Endothelial cell of umbilical vein (primary cell): Measurements from ENCODE around the gene PLXNB2. TPM values are rescaled to one million over a fixed set of nuclear protein-coding genes. Genes with fewer than 3 reads are reported as not detected.

Source experiments
- BruUV-seq: library from RNA; stranded (reverse); fragments of 400-500 nt; replicated peaks from 2 replicates; lab custom pipeline; 2021; lab: Mats Ljungman, UMichigan
- CTCF ChIA-PET: fragments of 300-600, 350-600 bp; sonication (Branson Sonifier 250); formaldehyde crosslinking; loops from one replicate; lab custom pipeline; 2021; ENCODE audit warnings: antibody characterized with exemption, inconsistent platforms; lab: Charles Lee
- POLR2A ChIA-PET: fragments of 300-600, 350-600 bp; sonication (Branson Sonifier 250); formaldehyde crosslinking; loops from one replicate; lab custom pipeline; 2021; ENCODE audit warnings: antibody characterized with exemption, inconsistent platforms; lab: Charles Lee
- DNase-seq: peaks from one replicate; pipeline ENCODE4 v3.0.0-alpha.2; 2011; ENCODE audit warnings: low read depth, low spot score
- FAIRE-seq: peaks from 2 replicates; lab custom pipeline; 2011; peaks lifted over from hg19 to GRCh38; lab: Jason Lieb, UNC
- H2AFZ ChIP-seq: 2 replicates; pipeline ENCODE4 v1.6.0; 2012; ENCODE audit warnings: low read depth, low read length, control low read depth, inconsistent platforms
- H3K27ac ChIP-seq: 2 replicates; pipeline ENCODE4 v1.5.1; 2011; ENCODE audit warnings: low read depth, mild to moderate bottlenecking, control low read depth, low read length, moderate library complexity; ENCODE audit not compliant: insufficient read depth
- H3K27me3 ChIP-seq, 2 experiments: 2 replicates each; pipeline versions ENCODE4 v1.6.0 to v1.6.1; 2011; ENCODE audit warnings: low read length in 2 of 2, mixed read lengths in 1 of 2; ENCODE audit not compliant: control insufficient read depth in 2 of 2, insufficient read depth in 2 of 2
- H3K36me3 ChIP-seq, 2 experiments: 2 replicates in 1 of 2; 3 replicates in 1 of 2; pipeline ENCODE4 v1.5.1; 2011; ENCODE audit warnings: low read length in 2 of 2, mild to moderate bottlenecking in 1 of 2, moderate library complexity in 1 of 2; ENCODE audit not compliant: control insufficient read depth in 2 of 2, insufficient read depth in 2 of 2; ENCODE audit errors: extremely low read depth in 1 of 2
- H3K4me1 ChIP-seq: 3 replicates; pipeline ENCODE4 v1.5.1; 2011; ENCODE audit warnings: mild to moderate bottlenecking, low read length; ENCODE audit not compliant: control insufficient read depth, insufficient read depth; ENCODE audit errors: extremely low read depth
- H3K4me2 ChIP-seq: 2 replicates; pipeline ENCODE4 v1.6.1; 2011; ENCODE audit warnings: low read length, control low read depth, mixed read lengths; ENCODE audit not compliant: insufficient read depth
- H3K4me3 ChIP-seq, 3 experiments: fragments of 200-600 bp in 1 of 3; sonication (generic), shearing (Covaris generic) in 1 of 3; replicated peaks in 1 of 3; 2 replicates each; pipeline ENCODE4 v1.5.1; 2011 to 2016; ENCODE audit warnings: control low read depth in 3 of 3, low read length in 3 of 3, mild to moderate bottlenecking in 2 of 3, inconsistent platforms in 1 of 3, low read depth in 1 of 3, moderate library complexity in 1 of 3; ENCODE audit not compliant: insufficient read depth in 1 of 3
- H3K79me2 ChIP-seq: 2 replicates; pipeline ENCODE4 v1.6.0; 2012; ENCODE audit warnings: low read length, inconsistent platforms; ENCODE audit not compliant: control insufficient read depth, insufficient read depth
- H3K9ac ChIP-seq: replicated peaks from 2 replicates; pipeline ENCODE3; 2011; ENCODE audit warnings: low read length, control low read depth; ENCODE audit not compliant: insufficient read depth; ENCODE audit errors: extremely low read depth
- H3K9me1 ChIP-seq: replicated peaks from 3 replicates; pipeline ENCODE4 v1.6.0; 2011; ENCODE audit warnings: mild to moderate bottlenecking, low read length; ENCODE audit not compliant: control insufficient read depth, insufficient read depth; ENCODE audit errors: extremely low read depth
- H3K9me3 ChIP-seq: replicated peaks from 2 replicates; pipeline ENCODE4 v1.5.1; 2012; ENCODE audit warnings: low read length, inconsistent platforms; ENCODE audit not compliant: control insufficient read depth, insufficient read depth
- H4K20me1 ChIP-seq: replicated peaks from 2 replicates; pipeline ENCODE3; 2011; ENCODE audit warnings: mild to moderate bottlenecking, low read length; ENCODE audit not compliant: control insufficient read depth, insufficient read depth; ENCODE audit errors: extremely low read depth
- EZH2 ChIP-seq: IDR thresholded peaks from 2 replicates; pipeline ENCODE4 v1.6.1; 2012; ENCODE audit warnings: borderline replicate concordance, low read depth, mild to moderate bottlenecking, moderate library complexity, low read length, inconsistent platforms; ENCODE audit not compliant: severe bottlenecking
- POLR2A ChIP-seq: IDR thresholded peaks from 2 replicates; pipeline ENCODE4 v1.6.1; 2012; ENCODE audit warnings: low read depth, mild to moderate bottlenecking, control low read depth, low read length
- POLR2AphosphoS5 ChIP-seq: IDR thresholded peaks from 2 replicates; pipeline ENCODE4 v1.6.1; 2012; ENCODE audit warnings: low read depth, mild to moderate bottlenecking, control low read depth, low read length, moderate library complexity; ENCODE audit not compliant: insufficient read depth
- dilution Hi-C: fragments of 300-500 bp; cut with MboI; formaldehyde crosslinking; loops from one replicate; pipeline ENCODE4 v1.15.0; 2019; ENCODE audit warnings: low sequenced_read_pairs; ENCODE audit not compliant: extremely low pct_ligation_motif_present
- intact Hi-C: fragments of 100-400 bp; cut with micrococcal nuclease; formaldehyde crosslinking; loops from one replicate; pipeline ENCODE4 v1.10.0; 2022
- polyA plus RNA-seq, 4 experiments: library from polyadenylated mRNA; depleted of rRNA in 3 of 4; stranded (reverse) in 3 of 4; unstranded in 1 of 4; fragments of >200 nt; gene quantifications; 2 replicates each; pipeline versions ENCODE4 v1.2.1 to v1.2.3, GENCODE V29; 2011 to 2012; ENCODE audit warnings: missing spikeins in 1 of 4
- total RNA-seq: library from RNA; stranded (reverse); gene quantifications from 2 replicates; pipeline ENCODE4 v1.2.3, GENCODE V29; 2021

Gene PLXNB2
- total and polyA plus RNA-seq, 2 donors (not counting 3 experiments of a cell fraction or from before 2014, with no cell fraction given), result 82.3 to 139 TPM

- Histone ChIP-seq H3K27ac (no peak overlapping the region), H4K20me1 (no peaks in the 10 kb centered on the region), H3K9me1 (no peaks in the 10 kb centered on the region), H3K79me2 (no peaks in the 10 kb centered on the region), H3K4me1 (peaks cover 11% of the 10 kb centered on the region), H2AFZ (peak overlapping the region; percentile 24), H3K4me3 (peak overlapping the region in 2 of 3 experiments; percentile 73 to 74), H3K9me3 (no peaks in the 10 kb centered on the region), H3K27me3 (no peaks in the 10 kb centered on the region), H3K36me3 (peaks cover 0 to 27% of the 10 kb centered on the region in 2 experiments), H3K4me2 (peak overlapping the region; percentile 82), H3K9ac (no peak overlapping the region)
- TF ChIP-seq POLR2A, result no peak
- TF ChIP-seq EZH2, result no peak
- TF ChIP-seq POLR2AphosphoS5, result peak; percentile 0
- dilution Hi-C loops, result no loop called here
- DNase-seq (no peak), FAIRE-seq (no peak)
- ChIA-PET POLR2A (no interaction called here), CTCF (interaction anchor here (0.8 to 4.2 kb wide), 12 partner anchors 9 to 274 kb away, joined by 3 to 60 read pairs (median 9); partner anchors contain the start of genes DENND6B, MAPK12 and SCO2)
- intact Hi-C loops, result loop anchor here (1.0 kb wide), 4 partner anchors 19 to 247 kb away; partner anchors contain the start of genes DENND6B and MAPK11
- no TSS peak for BruUV-seq
Observed at GRCh38 chr22:50251477-50252081, 55.9 kb downstream of the PLXNB2 start.

- Histone ChIP-seq H3K9me3 (no peaks in the 10 kb centered on the region), H3K4me2 (peak within 1 kb of the TSS; percentile 82), H2AFZ (peak within 1 kb of the TSS; percentile 72), H3K79me2 (peaks cover 2% of the 10 kb centered on the region), H4K20me1 (no peaks in the 10 kb centered on the region), H3K4me1 (peaks cover 13% of the 10 kb centered on the region), H3K36me3 (peaks cover 0 to 24% of the 10 kb centered on the region in 2 experiments), H3K4me3 (peak within 1 kb of the TSS; percentile 73 to 74 (median 74)), H3K27ac (peak within 1 kb of the TSS; percentile 26), H3K27me3 (no peaks in the 10 kb centered on the region), H3K9me1 (no peaks in the 10 kb centered on the region), H3K9ac (peak within 1 kb of the TSS; percentile 69)
- peak; percentile 89 for FAIRE-seq
- DNase-seq, result peak; percentile 76
- CTCF ChIA-PET, result interaction anchor here (0.8 to 4.2 kb wide), 9 partner anchors 8 to 247 kb away, joined by 3 to 60 read pairs (median 9); partner anchors contain the start of genes DENND6B and MAPK12
- dilution Hi-C loops, result no loop called here
- BruUV-seq, result TSS peak; percentile 7
- POLR2A ChIA-PET, result interaction anchor here (0.6 kb wide), 1 partner anchor 113 kb away, joined by 5 read pairs; no protein-coding TSS in a partner anchor
- TF ChIP-seq POLR2AphosphoS5 (peak; percentile 78), EZH2 (no peak), POLR2A (peak; percentile 68)
- intact Hi-C loops, result loop anchor here (1.0 kb wide), 1 partner anchor 19 kb away; the partner anchor contains the start of gene MAPK11
Observed at GRCh38 chr22:50250555-50251476, 56.6 kb downstream of the PLXNB2 start, which contains the start of gene HDAC10. HDAC10 (minus strand) TSS chr22:50251265; CDS start chr22:50251032, 233 bp downstream.
